GM21619 (cell line): Measurements from ENCODE around the gene CCDC85B.

Source experiments
- ATAC-seq: cut with Tn5 transposase; IDR thresholded peaks from one replicate; pipeline ENCODE4 v1.9.1; 2021; ENCODE audit not compliant: unreplicated experiment

CCDC85B gene

GRCh38 chr11:65903715-65904114 lies 13.2 kb downstream of the CCDC85B start:
- no peak for ATAC-seq

GRCh38 chr11:65906602-65907001 lies 16.1 kb downstream of the CCDC85B start:
- no peak for ATAC-seq

GRCh38 chr11:65907878-65908277 lies 17.4 kb downstream of the CCDC85B start:
- no peak for ATAC-seq

- ATAC-seq: no peak
Observed at GRCh38 chr11:65911682-65912568, 21.5 kb downstream of the CCDC85B start.

- ATAC-seq: no peak
Observed at GRCh38 chr11:65912845-65913244, 22.4 kb downstream of the CCDC85B start.

GRCh38 chr11:65915101-65915820 lies 24.8 kb downstream of the CCDC85B start:
- no peak for ATAC-seq

GRCh38 chr11:65915821-65916251 lies 25.4 kb downstream of the CCDC85B start:
- ATAC-seq: no peak

- no peak for ATAC-seq
Observed at GRCh38 chr11:65916391-65916790, 25.9 kb downstream of the CCDC85B start.

- no peak for ATAC-seq
Observed at GRCh38 chr11:65917077-65917433, 26.6 kb downstream of the CCDC85B start.

- ATAC-seq: no peak
Observed at GRCh38 chr11:65917434-65918210, 27.1 kb downstream of the CCDC85B start.

GRCh38 chr11:65918211-65919140 lies 28.0 kb downstream of the CCDC85B start, which contains the start of gene C11orf68:
Gene C11orf68, minus strand, starts transcription at chr11:65919062. Its CDS starts 31 bp downstream, at chr11:65919031.
- ATAC-seq: peak; percentile 41

- peak; percentile 78 for ATAC-seq
Observed at GRCh38 chr11:65919141-65919572, 28.7 kb downstream of the CCDC85B start, which contains the start of gene DRAP1. Gene DRAP1, plus strand, starts transcription at chr11:65919426. Its CDS starts 76 bp downstream, at chr11:65919502.

GRCh38 chr11:65919573-65920371 lies 29.3 kb downstream of the CCDC85B start:
- ATAC-seq: peak; percentile 34

GRCh38 chr11:65920372-65920802 lies 29.9 kb downstream of the CCDC85B start:
- no peak for ATAC-seq

GRCh38 chr11:65921033-65921555 lies 30.6 kb downstream of the CCDC85B start:
- ATAC-seq: no peak

- ATAC-seq: no peak
Observed at GRCh38 chr11:65921876-65922275, 31.4 kb downstream of the CCDC85B start.

GRCh38 chr11:65922565-65922964 lies 32.1 kb downstream of the CCDC85B start:
- no peak for ATAC-seq

- no peak for ATAC-seq
Observed at GRCh38 chr11:65925397-65925796, 34.9 kb downstream of the CCDC85B start.

- peak; percentile 58 for ATAC-seq
Observed at GRCh38 chr11:65927904-65928397, 37.5 kb downstream of the CCDC85B start.
